Measurements from ENCODE around the gene EPHA8. TPM values are rescaled to one million over a fixed set of nuclear protein-coding genes. Genes with fewer than 3 reads are reported as not detected.

Gene EPHA8
- total and polyA plus RNA-seq, 2 of the 13 experiments (the other 11 are each of a cell fraction or from before 2014, with no cell fraction given): not detected

- no peak overlapping the region for H3K4me2 ChIP-seq (ENCODE audit: low read depth, low read length)
- ATAC-seq (no peak), FAIRE-seq (no peak), DNase-seq (ENCODE audit: low spot score) (no peak)
- no TSS peak for BruUV-seq (replicated peaks)
- in situ Hi-C loops (cut with HindIII; ENCODE audit: extremely low pct_ligation_motif_present, low pct_unique_long_range_greater_than_20kb) (no loop called here), intact Hi-C loops (cut with micrococcal nuclease; ENCODE audit: unreplicated experiment) (no loop called here)
- H3K36me3 ChIP-seq (replicated peaks in 1 of 2; ENCODE audit: control insufficient read depth in 1 of 2, insufficient read depth in 2 of 2, low read length in 2 of 2): no peaks in the 10 kb centered on the region
- H3K9ac ChIP-seq (ENCODE audit: insufficient read depth, low read depth, low read length): no peak overlapping the region
- no peaks in the 10 kb centered on the region for H3K79me2 ChIP-seq (ENCODE audit: insufficient read depth, low read length)
- CTCF ChIA-PET (ENCODE audit: low intra/inter-chr PET ratio, low total read pairs): no interaction called here
- H3K4me1 ChIP-seq (ENCODE audit: insufficient read depth, low read length): no peaks in the 10 kb centered on the region
- H3K4me3 ChIP-seq (replicated peaks in 1 of 3; ENCODE audit: insufficient read depth in 1 of 3, low read depth in 2 of 3, low read length in 3 of 3): no peak overlapping the region
- no peak overlapping the region for H3K27ac ChIP-seq (ENCODE audit: extremely low read length, insufficient read depth, low read length)
- WGBS (ENCODE audit: low lambda C conversion rate): 4% methylated on average over 8 of the region's 8 CpGs
- POLR2A ChIA-PET: no interaction called here
- no peaks in the 10 kb centered on the region for H4K20me1 ChIP-seq (ENCODE audit: insufficient read depth, low read length)
- peaks cover 15 to 79% of the 10 kb centered on the region in 2 experiments; a peak in 4 of 5 replicates for H3K27me3 ChIP-seq (ENCODE audit: control insufficient read depth in 1 of 2, insufficient read depth in 2 of 2, low read length in 2 of 2)
- H3K9me3 ChIP-seq (ENCODE audit: low read length): no peaks in the 10 kb centered on the region
- no peak overlapping the region for H2AFZ ChIP-seq (ENCODE audit: low read length)
- TF ChIP-seq CBX5 (CRISPR knock-in tag; IDR thresholded peaks at IDR 0.05; ENCODE audit: borderline replicate concordance): no peak
- TF ChIP-seq NRL (CRISPR knock-in tag; IDR thresholded peaks at IDR 0.05; ENCODE audit: borderline replicate concordance): no peak
- TF ChIP-seq MIER3 (CRISPR knock-in tag; IDR thresholded peaks at IDR 0.05; ENCODE audit: borderline replicate concordance): no peak
- TF ChIP-seq, protein P1, sequence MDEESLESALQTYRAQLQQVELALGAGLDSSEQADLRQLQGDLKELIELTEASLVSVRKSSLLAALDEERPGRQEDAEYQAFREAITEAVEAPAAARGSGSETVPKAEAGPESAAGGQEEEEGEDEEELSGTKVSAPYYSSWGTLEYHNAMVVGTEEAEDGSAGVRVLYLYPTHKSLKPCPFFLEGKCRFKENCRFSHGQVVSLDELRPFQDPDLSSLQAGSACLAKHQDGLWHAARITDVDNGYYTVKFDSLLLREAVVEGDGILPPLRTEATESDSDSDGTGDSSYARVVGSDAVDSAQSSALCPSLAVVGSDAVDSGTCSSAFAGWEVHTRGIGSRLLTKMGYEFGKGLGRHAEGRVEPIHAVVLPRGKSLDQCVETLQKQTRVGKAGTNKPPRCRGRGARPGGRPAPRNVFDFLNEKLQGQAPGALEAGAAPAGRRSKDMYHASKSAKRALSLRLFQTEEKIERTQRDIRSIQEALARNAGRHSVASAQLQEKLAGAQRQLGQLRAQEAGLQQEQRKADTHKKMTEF (CRISPR knock-in tag; IDR thresholded peaks at IDR 0.05): no peak
- TF ChIP-seq ZNF44 (CRISPR knock-in tag; IDR thresholded peaks at IDR 0.05): no peak
- TF ChIP-seq, protein P2, sequence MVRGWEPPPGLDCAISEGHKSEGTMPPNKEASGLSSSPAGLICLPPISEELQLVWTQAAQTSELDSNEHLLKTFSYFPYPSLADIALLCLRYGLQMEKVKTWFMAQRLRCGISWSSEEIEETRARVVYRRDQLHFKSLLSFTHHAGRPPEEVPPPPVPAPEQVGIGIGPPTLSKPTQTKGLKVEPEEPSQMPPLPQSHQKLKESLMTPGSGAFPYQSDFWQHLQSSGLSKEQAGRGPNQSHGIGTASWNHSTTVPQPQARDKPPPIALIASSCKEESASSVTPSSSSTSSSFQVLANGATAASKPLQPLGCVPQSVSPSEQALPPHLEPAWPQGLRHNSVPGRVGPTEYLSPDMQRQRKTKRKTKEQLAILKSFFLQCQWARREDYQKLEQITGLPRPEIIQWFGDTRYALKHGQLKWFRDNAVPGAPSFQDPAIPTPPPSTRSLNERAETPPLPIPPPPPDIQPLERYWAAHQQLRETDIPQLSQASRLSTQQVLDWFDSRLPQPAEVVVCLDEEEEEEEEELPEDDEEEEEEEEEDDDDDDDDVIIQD (CRISPR knock-in tag; IDR thresholded peaks at IDR 0.05; ENCODE audit: low read depth): no peak
- TF ChIP-seq, protein P3, sequence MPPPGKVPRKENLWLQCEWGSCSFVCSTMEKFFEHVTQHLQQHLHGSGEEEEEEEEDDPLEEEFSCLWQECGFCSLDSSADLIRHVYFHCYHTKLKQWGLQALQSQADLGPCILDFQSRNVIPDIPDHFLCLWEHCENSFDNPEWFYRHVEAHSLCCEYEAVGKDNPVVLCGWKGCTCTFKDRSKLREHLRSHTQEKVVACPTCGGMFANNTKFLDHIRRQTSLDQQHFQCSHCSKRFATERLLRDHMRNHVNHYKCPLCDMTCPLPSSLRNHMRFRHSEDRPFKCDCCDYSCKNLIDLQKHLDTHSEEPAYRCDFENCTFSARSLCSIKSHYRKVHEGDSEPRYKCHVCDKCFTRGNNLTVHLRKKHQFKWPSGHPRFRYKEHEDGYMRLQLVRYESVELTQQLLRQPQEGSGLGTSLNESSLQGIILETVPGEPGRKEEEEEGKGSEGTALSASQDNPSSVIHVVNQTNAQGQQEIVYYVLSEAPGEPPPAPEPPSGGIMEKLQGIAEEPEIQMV (CRISPR knock-in tag; IDR thresholded peaks at IDR 0.05; ENCODE audit: low read depth): no peak
- TF ChIP-seq STAG1 (CRISPR knock-in tag; IDR thresholded peaks at IDR 0.05): no peak
- TF ChIP-seq HES4 (CRISPR knock-in tag; IDR thresholded peaks at IDR 0.05; ENCODE audit: borderline replicate concordance): no peak
- TF ChIP-seq ZNF672 (CRISPR knock-in tag; IDR thresholded peaks at IDR 0.05): no peak
- TF ChIP-seq TCF7 (IDR thresholded peaks at IDR 0.05; ENCODE audit: low read depth): no peak
- TF ChIP-seq PATZ1 (CRISPR knock-in tag; IDR thresholded peaks at IDR 0.05): no peak
- TF ChIP-seq PBX3 (CRISPR knock-in tag; IDR thresholded peaks at IDR 0.05; ENCODE audit: borderline replicate concordance): no peak
- no peak for TF ChIP-seq NFE2L2 (IDR thresholded peaks at IDR 0.05; ENCODE audit: low read length)
- no peak for TF ChIP-seq CAMTA2 (CRISPR knock-in tag; IDR thresholded peaks at IDR 0.05; ENCODE audit: borderline replicate concordance)
- TF ChIP-seq ZNF362 (CRISPR knock-in tag; IDR thresholded peaks at IDR 0.05; ENCODE audit: borderline replicate concordance): no peak
- TF ChIP-seq SMC3 (IDR thresholded peaks at IDR 0.05; ENCODE audit: low read length): no peak
Observed at GRCh38 chr1:22591576-22591975, 28.3 kb downstream of the EPHA8 start.
